DND-41 (cell line): Measurements from ENCODE around the gene TARM1.

Experiments used
- ATAC-seq: fragments of 200-7000 bp; cut with Tn5 transposase; 3 replicates; pipeline ENCODE4 v1.9.1; 2021; ENCODE audit warnings: low read depth; ENCODE audit not compliant: insufficient read depth
- DNase-seq: peaks from one replicate; pipeline ENCODE4 v3.0.0-alpha.2; 2020
- H2AFZ ChIP-seq: 2 replicates; pipeline ENCODE4 v1.6.0; 2012; ENCODE audit warnings: low read depth, low read length
- H3K27ac ChIP-seq: 2 replicates; pipeline ENCODE4 v1.5.1; 2012; ENCODE audit warnings: low read length, inconsistent platforms
- H3K27me3 ChIP-seq: fragments of 200-600 bp; sonication (generic); 2 replicates; pipeline ENCODE4 v1.6.0; 2012; ENCODE audit warnings: low read length, mild to moderate bottlenecking, inconsistent platforms; ENCODE audit not compliant: insufficient read depth, poor library complexity
- H3K36me3 ChIP-seq: 2 replicates; pipeline ENCODE4 v1.5.1; 2012; ENCODE audit warnings: low read length, inconsistent platforms; ENCODE audit not compliant: insufficient read depth
- H3K4me1 ChIP-seq: 2 replicates; pipeline ENCODE4 v1.5.1; 2012; ENCODE audit warnings: mild to moderate bottlenecking, low read length; ENCODE audit not compliant: insufficient read depth
- H3K4me2 ChIP-seq: 2 replicates; pipeline ENCODE4 v1.6.0; 2012; ENCODE audit warnings: mild to moderate bottlenecking, moderate library complexity, low read length, inconsistent platforms; ENCODE audit not compliant: insufficient read depth
- H3K4me3 ChIP-seq, 2 experiments: fragments of 200-600 bp in 1 of 2; shearing (Covaris generic) in 1 of 2; 2 replicates each; pipeline ENCODE4 v1.5.1; 2012 to 2016; ENCODE audit warnings: inconsistent platforms in 2 of 2, low read length in 2 of 2, mild to moderate bottlenecking in 2 of 2, low read depth in 1 of 2, moderate library complexity in 1 of 2
- H3K79me2 ChIP-seq: 2 replicates; pipeline ENCODE4 v1.6.0; 2012; ENCODE audit warnings: low read length, inconsistent platforms; ENCODE audit not compliant: insufficient read depth
- H3K9ac ChIP-seq: 2 replicates; pipeline ENCODE4 v1.6.0; 2012; ENCODE audit warnings: low read depth, mild to moderate bottlenecking, inconsistent platforms, low read length, moderate library complexity
- H3K9me3 ChIP-seq: 2 replicates; pipeline ENCODE4 v1.5.1; 2012; ENCODE audit warnings: low read length, moderate library complexity, mild to moderate bottlenecking, inconsistent platforms; ENCODE audit not compliant: insufficient read depth, severe bottlenecking
- H4K20me1 ChIP-seq: 2 replicates; pipeline ENCODE4 v1.6.0; 2012; ENCODE audit warnings: low read length; ENCODE audit not compliant: insufficient read depth
- EZH2 ChIP-seq: IDR thresholded peaks from 3 replicates; pipeline ENCODE4 v1.6.1; 2012; ENCODE audit warnings: borderline replicate concordance, low read depth, mild to moderate bottlenecking, moderate library complexity, low read length, inconsistent platforms; ENCODE audit not compliant: severe bottlenecking
- TF ChIP-seq, protein P1 (sequence below): IDR thresholded peaks from 2 replicates; pipeline ENCODE4 v1.5.1; 2012; ENCODE audit warnings: borderline replicate concordance, low read length, moderate library complexity, mild to moderate bottlenecking; ENCODE audit not compliant: poor library complexity, severe bottlenecking; ENCODE audit errors: extremely low read depth

The TARM1 gene

DNA sequence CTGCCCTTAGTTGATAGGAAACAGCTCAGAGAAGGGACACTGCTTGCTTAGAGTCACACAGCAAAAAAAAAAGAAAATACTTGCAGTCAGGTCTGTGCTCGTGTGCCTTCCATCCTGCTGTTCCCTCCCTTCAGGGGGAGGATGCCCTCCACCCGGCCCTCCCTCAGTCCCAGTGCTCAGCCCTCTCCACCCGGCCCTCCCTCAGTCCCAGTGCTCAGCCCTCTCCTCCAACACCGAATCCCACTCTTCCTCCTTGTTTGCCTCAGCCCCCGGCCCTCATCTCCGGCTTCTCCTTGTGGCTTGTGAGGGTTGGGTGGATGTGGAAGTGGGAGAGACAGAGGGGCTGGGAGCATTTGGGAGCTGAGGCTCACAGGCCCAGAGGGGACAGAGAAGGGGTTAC lies 28.5 kb upstream of the TARM1 start:
- no peak for ATAC-seq
- peaks cover 42% of the 10 kb centered on the region for H4K20me1 ChIP-seq
- peaks cover 77% of the 10 kb centered on the region for H3K36me3 ChIP-seq

DNA sequence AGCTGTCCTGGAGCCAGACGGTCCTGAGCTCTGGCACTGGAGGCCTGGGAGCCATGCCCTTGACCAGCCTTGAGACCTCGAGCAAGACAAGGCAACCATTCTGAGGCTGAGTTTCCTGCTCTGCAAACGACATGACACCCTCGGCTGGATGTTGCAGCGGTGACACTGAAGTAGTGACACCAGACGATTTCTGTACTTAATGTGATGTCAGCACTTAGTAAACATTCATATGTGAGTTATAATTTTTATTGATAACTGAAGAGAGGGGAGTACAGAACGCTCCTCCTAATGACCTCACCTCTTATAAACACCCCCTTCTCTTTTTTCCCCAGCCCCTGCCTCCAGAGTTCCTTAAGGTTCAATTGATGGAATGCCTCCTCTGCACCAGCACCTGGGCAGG lies 27.3 kb upstream of the TARM1 start:
- Histone ChIP-seq H3K9ac (no peak overlapping the region), H3K79me2 (peaks cover 73% of the 10 kb centered on the region), H3K9me3 (no peaks in the 10 kb centered on the region), H2AFZ (no peak overlapping the region), H4K20me1 (peaks cover 31% of the 10 kb centered on the region), H3K4me2 (no peak overlapping the region), H3K36me3 (peaks cover 71% of the 10 kb centered on the region), H3K4me1 (peaks cover 22% of the 10 kb centered on the region), H3K27ac (no peak overlapping the region), H3K27me3 (no peaks in the 10 kb centered on the region), H3K4me3 (no peak overlapping the region)
- ATAC-seq (no peak), DNase-seq (no peak)
- no peak for TF ChIP-seq EZH2

More for the DNA sequence above, 28.5 kb upstream of the TARM1 start:
- H3K4me2 ChIP-seq, result no peak overlapping the region
- H3K9ac ChIP-seq, result no peak overlapping the region
- peaks cover 74% of the 10 kb centered on the region for H3K79me2 ChIP-seq
- H3K27me3 ChIP-seq, result no peaks in the 10 kb centered on the region
- H3K4me3 ChIP-seq, result no peak overlapping the region
- DNase-seq, result no peak
- H3K27ac ChIP-seq, result no peak overlapping the region
- no peak for TF ChIP-seq EZH2
- TF ChIP-seq, protein P1, sequence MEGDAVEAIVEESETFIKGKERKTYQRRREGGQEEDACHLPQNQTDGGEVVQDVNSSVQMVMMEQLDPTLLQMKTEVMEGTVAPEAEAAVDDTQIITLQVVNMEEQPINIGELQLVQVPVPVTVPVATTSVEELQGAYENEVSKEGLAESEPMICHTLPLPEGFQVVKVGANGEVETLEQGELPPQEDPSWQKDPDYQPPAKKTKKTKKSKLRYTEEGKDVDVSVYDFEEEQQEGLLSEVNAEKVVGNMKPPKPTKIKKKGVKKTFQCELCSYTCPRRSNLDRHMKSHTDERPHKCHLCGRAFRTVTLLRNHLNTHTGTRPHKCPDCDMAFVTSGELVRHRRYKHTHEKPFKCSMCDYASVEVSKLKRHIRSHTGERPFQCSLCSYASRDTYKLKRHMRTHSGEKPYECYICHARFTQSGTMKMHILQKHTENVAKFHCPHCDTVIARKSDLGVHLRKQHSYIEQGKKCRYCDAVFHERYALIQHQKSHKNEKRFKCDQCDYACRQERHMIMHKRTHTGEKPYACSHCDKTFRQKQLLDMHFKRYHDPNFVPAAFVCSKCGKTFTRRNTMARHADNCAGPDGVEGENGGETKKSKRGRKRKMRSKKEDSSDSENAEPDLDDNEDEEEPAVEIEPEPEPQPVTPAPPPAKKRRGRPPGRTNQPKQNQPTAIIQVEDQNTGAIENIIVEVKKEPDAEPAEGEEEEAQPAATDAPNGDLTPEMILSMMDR, result no peak
- H2AFZ ChIP-seq, result no peak overlapping the region
- H3K4me1 ChIP-seq, result peaks cover 19% of the 10 kb centered on the region
- no peaks in the 10 kb centered on the region for H3K9me3 ChIP-seq

DNA sequence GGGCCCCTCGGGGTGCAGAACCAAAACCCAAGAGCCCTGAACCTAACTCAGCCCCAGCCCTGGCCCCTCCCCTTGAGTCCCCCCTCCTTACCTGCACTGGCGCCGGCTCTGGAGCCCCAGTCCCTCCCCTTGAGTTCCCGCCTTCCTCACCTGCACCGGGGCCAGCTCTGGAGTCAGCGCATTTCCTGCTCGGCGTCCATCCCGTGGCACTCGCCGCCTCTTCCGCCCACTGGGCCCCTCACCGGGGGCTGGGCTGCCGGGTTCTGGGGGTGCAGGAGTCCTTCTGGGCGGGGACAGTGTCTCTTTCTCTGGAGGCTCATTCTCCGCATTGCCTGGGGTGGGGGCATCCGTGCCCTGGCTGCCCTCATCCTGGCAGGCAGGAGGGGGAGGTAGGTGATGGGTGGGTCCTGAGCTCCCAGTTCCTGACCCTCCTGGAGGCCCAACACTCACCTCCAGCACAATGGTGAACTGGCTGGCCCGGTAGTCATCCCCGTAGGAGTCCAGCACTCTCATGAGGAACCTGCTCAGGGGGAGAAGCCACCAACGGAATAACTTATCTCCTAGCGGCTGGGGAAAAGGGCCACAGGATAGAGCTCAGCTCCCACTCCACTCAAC lies 26.8 kb upstream of the TARM1 start:
- ATAC-seq, result no peak
- Histone ChIP-seq H3K36me3 (peaks cover 66% of the 10 kb centered on the region), H4K20me1 (peaks cover 30% of the 10 kb centered on the region)

DNA sequence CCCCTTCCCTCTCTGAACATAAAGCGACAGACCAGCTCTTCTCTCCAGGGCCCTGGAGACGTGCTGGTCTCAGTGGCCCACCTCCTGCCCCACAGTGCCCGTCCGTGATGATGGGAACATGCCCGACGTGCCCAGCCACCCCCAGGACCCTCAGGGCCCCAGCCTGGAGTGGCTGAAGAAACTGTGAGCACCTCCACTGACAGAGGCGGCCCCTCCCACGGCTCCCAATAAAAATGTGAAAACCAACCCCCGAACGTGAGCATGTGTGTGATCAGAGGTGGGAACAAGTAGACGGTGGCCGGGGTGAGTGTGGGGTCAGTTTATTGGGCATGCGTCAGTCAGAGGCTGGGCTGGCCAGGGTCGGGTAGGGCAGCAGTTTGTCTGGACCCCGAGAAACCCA lies 25.6 kb upstream of the TARM1 start:
- Histone ChIP-seq H3K79me2 (peaks cover 67% of the 10 kb centered on the region), H3K4me2 (no peak overlapping the region), H4K20me1 (peaks cover 30% of the 10 kb centered on the region), H3K9ac (no peak overlapping the region), H2AFZ (no peak overlapping the region), H3K9me3 (no peaks in the 10 kb centered on the region), H3K4me3 (no peak overlapping the region), H3K27ac (no peak overlapping the region), H3K27me3 (no peaks in the 10 kb centered on the region), H3K4me1 (peaks cover 28% of the 10 kb centered on the region), H3K36me3 (peaks cover 62% of the 10 kb centered on the region)
- ATAC-seq, result no peak
- no peak for DNase-seq
- TF ChIP-seq, protein P1, result no peak
- TF ChIP-seq EZH2, result no peak

More for the DNA sequence above, 26.8 kb upstream of the TARM1 start:
- no peak for DNase-seq
- peaks cover 73% of the 10 kb centered on the region for H3K79me2 ChIP-seq
- no peak overlapping the region for H3K4me3 ChIP-seq
- no peak overlapping the region for H3K9ac ChIP-seq
- no peak overlapping the region for H3K4me2 ChIP-seq
- TF ChIP-seq EZH2, result no peak
- TF ChIP-seq, protein P1, result no peak
- H2AFZ ChIP-seq, result no peak overlapping the region
- peaks cover 22% of the 10 kb centered on the region for H3K4me1 ChIP-seq
- no peaks in the 10 kb centered on the region for H3K27me3 ChIP-seq
- no peaks in the 10 kb centered on the region for H3K9me3 ChIP-seq
- no peak overlapping the region for H3K27ac ChIP-seq
